Activated CD8-positive, alpha-beta memory T cell treated with anti-CD3 and anti-CD28 coated beads for 24 hours (primary cell): ENCODE data around the gene WSB1.
"Not testable (repeated sequence)": the region's sequence is repeated elsewhere in the genome, so short reads cannot be mapped to it uniquely, and the experiment has no call there.

Experiments used
- DNase-seq: peaks from one replicate; pipeline ENCODE4 v3.0.0-alpha.2; 2020

Gene WSB1, protein sequence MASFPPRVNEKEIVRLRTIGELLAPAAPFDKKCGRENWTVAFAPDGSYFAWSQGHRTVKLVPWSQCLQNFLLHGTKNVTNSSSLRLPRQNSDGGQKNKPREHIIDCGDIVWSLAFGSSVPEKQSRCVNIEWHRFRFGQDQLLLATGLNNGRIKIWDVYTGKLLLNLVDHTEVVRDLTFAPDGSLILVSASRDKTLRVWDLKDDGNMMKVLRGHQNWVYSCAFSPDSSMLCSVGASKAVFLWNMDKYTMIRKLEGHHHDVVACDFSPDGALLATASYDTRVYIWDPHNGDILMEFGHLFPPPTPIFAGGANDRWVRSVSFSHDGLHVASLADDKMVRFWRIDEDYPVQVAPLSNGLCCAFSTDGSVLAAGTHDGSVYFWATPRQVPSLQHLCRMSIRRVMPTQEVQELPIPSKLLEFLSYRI

DNA sequence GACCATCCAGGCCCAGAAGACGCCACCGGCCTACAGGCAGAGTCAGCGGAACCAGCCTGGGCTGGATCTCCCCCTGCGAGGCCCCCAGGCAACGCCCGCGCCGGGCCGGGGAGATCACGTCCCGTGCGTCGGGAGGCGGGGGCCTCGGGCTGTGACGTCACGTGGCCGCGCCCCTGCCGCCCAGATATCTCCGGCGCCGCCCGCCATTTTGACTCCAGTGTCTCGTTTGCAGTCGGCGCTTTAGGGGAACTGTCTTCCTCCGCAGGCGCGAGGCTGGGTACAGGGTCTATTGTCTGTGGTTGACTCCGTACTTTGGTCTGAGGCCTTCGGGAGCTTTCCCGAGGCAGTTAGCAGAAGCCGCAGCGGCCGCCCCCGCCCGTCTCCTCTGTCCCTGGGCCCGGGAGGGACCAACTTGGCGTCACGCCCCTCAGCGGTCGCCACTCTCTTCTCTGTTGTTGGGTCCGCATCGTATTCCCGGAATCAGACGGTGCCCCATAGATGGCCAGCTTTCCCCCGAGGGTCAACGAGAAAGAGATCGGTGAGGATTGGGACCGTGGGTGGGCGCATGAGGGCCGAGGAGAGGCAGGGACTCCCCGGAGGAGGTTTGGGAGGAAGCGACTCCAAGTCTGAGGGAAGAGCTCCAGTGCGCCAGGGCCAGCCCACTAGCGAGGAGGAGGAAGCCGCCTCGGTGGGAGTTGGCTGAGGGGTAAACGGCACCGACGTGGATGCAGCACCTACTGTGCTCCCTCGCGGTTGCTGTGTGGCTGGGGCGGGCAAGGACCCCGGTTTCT lies at the start of gene WSB1:
WSB1 (plus strand) TSS at position 217 of the 791 bp plus-strand sequence; CDS start at position 499, 282 bp downstream.
- DNase-seq = peak; percentile 97

DNA sequence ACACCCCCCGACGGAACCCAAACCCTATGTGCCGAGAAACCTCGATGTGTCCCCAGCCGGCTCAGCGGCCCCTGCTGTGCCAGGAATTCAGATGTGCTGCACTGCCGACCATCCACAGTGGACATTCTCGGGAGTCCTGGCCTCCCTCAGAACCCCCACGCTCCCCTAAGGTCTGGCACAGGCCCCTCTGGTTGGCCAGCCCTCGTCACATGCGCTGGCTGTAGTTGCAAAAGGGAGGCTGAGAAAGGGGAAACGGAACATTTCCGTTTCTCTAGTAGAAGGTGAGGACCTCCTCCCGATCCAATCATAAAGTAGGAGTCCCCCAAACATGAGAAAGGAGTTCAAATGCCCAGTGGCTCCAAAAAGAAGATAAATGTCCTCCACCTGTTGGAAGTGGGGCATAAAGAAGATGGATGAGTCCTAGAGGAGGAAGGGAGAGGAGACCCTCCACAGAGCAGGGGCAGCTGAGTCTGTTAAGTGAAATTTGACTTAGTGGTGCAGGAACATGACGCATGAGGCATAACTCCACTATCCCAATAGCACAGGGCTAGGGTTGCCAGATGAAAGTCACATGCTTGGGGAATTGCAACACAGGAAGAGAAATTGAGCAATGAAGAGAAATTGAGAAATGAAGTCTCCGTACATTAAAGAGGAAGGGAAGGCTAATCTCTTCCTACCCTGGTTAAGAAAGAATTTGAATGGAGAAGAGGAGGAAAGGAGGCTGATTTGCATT lies 49.3 kb upstream of the WSB1 start:
- DNase-seq = no peak

DNA sequence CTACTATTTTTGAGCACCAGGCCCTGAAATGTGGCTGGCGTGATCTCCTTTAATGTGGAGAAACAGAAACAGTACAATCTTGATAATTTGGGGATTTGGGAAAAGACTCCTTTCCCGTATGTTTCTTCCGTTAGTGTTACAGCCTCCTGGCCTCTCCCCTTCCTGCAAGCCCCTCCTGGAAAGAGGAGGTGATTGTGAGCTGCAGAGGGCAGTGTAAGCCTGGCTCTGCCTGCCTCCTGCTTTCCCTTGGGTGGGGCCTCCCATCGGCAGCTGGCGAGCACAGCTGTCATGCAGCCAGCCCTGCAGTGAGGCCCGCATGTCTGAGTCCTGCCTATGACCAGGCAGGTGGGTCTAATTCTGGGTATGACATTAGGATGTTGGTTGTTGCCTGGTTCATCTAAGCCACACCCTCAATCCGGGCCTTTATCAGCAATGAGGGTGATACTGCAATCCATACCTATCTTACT lies 48.7 kb upstream of the WSB1 start:
- no peak for DNase-seq

DNA sequence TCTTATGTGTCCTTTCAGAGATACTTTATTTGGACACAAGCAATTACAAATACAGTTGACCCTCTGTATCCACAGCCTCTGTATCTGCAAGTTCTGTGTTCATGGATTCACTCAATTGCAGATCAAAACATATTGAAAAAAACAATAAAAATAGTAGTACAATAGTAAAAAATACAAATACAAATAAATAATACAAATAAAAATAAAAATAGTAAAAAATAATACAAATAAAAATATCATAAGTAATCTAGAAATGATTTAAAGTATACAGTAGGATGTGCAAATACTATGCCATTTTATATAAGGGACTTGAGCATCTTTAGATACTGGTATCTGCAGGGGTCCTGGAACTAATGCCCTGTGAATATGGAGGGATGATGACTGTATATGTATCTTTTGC lies 47.4 kb upstream of the WSB1 start:
- no peak for DNase-seq

DNA sequence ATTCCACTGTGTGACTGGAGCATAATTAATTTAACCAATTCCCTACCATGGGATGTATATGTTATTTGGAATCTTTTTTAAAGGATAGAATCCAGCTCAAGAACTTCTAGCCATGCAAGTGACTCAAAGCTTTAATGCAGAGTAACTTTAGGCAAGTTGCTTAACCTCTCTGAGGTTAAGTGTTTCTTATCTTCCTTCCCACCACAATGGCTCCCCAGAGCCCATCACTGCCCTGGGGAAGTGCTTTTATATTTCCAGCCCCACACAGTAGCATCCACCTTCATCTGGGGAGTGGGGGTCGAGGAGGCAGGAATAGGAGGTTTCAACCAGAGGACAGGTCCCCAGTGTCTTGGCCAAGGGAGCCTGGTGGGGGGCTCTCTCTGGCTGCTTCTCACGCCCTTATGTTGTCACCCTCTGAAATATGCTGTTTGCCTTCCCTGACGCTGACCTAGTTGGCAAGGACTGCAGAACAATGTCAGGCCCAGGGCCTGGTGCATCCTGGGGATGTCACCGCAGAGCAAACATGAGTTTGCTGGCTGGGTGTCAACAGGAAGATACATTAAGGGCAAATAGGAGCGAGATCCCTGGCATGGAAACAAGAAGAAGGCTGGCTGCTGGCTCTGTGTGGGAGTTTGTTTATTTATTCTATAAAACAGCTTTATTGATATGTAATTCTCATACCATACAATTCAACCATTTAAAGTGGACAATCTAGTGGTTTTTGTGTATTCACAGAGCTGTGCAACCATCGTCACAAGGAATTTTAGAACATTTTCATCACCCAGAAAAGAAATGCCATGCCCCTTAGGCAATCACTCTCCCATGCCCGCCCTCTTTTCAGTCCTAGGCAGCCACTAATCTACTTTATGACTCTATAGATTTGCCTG lies 46.6 kb upstream of the WSB1 start:
- no peak for DNase-seq

DNA sequence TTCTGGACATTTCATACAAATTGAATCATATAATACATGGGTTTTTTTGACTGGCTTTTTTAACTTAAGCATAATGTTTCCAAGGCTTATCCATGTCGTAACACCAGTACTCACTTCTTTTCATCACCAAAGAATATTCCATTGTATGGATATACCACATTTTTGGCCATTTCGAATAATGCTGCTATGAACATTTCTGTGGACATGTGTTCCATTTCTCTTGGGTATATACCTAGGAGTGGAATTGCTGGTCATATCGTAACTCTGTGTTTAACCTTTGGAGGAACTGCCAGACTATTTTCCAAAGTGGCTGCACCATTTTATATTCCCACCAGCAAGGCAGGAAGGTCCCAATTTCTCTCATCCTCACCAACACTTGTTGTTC lies 46.0 kb upstream of the WSB1 start:
- no peak for DNase-seq

DNA sequence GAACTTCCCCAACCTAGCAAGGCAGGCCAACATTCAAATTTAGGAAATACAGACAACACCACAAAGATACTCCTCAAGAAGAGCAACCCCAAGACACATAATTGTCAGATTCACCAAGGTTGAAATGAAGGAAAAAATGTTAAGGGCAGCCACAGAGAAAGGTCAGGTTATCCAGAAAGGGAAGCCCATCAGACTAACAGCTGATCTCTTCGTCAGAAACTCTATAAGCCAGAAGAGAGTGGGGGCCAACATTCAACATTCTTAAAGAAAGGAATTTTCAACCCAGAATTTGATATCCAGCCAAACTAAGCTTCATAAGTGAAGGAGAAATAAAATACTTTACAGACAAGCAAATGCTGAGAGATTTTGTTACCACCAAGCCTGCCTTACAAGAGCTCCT lies 43.1 kb upstream of the WSB1 start:
- DNase-seq = not testable (repeated sequence)

DNA sequence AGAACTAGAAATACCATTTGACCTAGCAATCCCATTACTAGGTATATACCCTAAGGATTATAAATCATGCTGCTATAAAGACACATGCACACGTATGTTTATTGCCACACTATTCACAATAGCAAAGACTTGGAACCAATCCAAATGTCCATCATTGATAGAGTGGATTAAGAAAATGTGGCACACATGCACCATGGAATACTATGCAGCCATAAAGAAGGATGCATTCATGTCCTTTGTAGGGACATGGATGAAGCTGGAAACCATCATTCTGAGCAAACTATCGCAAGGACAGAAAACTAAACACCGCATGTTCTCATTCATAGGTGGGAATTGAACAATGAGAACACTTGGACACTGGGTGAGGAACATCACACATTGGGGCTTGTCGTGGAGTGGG lies 39.1 kb upstream of the WSB1 start:
- not testable (repeated sequence) for DNase-seq

DNA sequence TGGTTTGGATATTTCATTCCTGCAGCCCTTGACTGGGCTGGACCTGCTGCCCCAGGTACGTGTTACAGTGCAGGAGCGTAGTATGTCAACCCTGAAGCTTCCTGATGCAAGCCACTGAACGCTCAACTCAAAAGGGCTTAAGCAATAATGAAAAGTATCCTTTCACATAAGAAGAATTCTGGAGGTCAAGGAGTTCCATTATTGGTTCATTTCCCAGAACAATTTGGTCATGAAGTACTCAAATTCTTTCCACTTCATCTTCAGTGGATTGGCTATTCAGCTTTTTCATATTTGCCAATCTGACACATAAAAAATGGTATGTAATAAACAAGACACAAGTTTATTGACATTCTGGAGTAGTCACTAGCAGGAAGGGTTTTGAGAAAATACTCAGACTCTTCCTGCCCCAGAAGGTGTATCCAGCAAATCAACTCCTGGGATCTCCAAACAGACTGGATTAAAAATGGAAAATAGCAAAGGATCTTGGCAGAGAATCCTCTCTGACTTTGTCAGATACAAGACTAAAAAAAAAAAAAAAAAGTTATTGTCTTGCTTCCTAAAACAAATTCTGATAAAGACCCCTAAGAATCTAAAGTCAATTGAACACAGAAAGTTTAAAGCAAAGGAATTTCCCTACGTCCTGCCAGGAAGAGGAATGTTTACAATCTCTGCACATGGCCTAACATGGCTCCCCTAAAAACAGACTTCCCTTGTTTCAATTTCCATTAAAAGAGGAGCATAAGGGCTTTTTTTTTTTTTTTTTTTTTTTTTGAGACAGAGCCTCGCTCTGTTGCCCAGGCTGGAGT lies 37.5 kb upstream of the WSB1 start:
- no peak for DNase-seq

DNA sequence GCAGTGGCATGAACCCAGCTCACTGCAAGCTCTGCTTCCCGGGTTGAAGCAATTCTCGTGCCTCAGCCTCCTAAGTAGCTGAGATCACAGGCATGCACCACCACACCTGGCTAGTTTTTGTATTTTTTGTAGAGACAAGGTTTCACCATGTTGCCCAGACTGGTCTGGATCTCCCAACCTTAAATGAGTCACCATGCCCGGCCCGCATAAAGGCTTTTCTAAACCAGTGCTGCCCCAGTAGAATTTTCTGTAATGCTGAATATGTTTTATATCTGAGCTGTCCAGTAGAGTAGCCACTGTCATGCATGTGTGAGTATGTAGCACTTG lies 36.9 kb upstream of the WSB1 start:
- no peak for DNase-seq

DNA sequence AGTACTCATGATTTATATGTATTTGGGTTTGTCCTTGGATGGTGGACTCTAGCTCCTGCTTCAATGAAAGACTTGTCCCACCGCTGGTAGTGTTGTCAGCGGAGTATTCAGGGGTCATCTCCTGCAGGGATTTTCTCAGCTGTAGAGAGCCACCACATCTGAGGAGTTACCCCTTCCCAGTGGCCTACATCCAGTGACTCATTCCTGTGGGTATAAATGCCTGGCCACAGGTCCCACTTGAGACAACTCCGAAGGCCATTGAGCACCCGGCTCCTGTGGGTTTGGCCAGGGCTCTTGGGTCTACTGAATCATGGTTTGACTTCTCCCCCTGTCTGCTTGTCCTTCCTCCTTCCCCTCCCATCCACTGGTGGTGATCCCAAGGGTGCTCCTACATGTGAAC lies 34.6 kb upstream of the WSB1 start:
- DNase-seq = no peak

DNA sequence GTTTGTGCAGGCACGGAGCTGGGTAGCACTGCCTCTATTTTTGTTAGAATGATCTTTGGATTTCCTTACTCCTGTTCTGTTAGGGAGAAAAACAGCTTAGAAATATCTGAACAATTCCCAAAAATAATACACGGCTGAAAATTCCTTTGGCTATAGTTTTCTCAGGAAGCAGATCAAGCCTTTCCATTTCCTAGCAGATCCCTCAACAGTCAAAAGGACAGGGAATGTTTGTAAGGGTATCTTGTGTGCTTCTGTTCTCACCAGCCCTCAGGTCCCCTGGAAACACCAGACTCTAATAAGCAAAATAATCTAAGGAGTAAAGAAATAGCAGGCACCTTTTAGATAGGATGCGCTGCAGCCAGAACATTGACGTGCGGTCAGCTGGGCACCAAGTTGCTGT lies 30.5 kb upstream of the WSB1 start:
- DNase-seq = no peak

DNA sequence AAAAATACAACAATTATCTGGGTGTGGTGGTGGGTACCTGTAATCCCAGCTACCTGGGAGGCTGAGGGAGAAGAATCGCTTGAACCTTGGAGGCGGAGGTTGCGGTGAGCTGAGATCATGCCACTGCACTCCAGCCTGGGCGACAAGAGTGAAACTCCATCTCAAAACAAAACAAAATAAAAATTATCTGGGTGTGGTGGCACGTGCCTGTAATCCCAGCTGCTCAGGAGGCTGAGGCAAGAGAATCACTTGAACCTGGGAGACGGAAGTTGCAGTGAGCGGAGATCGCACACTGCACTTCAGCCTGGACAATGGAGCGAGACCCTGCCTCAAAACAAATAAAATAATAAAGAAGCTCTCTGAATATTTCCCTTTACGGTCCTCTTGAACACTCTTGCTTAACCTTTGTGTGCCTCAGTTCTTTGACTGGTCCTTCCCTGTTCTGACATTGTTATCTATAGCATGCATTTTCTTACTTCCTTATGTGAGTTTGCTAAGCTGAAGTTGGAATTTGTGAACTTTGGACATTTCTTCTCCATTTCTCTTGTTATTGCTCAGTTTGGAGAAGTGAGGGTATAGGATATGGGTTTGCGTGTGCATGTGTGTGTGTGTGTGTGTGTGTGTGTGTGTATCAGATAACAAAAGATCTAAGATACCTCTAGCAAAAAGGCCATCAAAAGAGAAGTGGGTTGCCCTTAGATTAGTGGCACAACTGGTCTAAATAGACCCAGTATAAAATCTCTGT lies 29.7 kb upstream of the WSB1 start:
- no peak for DNase-seq

DNA sequence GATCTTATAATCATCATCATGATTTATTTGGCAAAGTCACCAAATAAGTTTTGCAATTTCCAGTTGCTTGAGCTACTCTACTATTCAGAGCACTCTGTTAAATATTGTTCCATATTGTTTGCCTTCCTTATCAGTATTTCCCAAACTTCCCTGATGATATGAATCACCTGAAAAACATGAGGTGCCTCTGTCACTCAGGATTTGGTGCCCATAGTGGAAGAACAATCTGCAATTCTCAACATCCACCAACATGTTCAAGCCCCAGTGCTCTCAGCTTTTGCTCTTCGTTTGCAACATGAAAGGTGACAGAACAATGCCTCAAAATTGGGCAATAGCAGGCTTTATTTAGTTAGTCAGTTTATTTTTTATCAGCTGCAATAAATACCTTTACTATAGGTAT lies 28.6 kb upstream of the WSB1 start:
- DNase-seq = no peak

DNA sequence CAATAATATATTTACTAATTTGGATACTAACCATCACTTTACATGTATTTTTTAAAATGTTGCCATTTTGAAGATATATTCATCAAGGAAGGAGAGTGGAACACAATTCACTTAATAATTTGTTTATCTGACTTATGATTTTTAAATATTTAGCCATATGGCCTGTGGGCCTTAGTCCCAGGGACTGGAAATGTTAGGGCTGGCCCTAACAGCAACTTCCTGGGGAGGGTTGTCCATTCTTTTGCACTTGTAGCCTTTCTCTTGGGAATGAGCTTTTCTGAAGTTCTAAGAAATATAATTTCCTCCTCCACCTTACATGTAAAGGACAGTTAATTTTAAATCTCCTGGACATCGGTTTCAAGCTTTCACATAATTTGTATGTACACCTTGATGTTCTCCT lies 27.7 kb upstream of the WSB1 start:
- DNase-seq = no peak

DNA sequence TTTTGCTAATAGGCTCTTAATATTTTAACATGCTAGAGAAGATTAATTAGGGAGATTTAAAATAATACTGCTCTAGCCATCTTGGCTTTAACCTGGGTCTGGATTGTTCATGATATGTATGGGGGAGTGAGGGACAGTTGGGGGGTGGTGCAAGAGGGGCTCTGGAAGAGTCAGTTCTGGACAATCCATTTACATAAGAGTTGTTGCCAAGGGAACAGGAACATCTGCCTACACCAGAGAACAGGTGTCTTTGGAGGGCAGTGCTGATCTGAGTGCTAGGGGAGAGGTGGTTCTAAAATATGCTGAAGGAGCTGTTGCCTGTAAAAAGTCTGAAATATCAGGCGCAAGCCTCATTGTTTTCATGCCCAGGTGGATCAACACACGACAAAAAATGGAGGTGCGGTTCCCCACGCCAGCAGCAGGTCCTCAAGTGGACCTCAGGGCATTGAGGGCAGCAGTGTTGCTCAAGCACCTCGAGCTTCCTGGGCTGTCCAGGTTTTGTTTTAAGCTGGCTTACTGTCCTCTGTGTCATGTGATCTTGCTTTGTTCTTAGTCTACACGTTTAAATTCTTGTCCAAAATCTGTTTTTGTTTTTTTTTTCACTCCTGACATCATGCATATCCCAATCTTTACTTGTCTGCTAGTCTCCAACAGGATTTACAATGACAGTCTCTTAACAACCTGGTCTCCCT lies 25.4 kb upstream of the WSB1 start:
- DNase-seq = no peak

DNA sequence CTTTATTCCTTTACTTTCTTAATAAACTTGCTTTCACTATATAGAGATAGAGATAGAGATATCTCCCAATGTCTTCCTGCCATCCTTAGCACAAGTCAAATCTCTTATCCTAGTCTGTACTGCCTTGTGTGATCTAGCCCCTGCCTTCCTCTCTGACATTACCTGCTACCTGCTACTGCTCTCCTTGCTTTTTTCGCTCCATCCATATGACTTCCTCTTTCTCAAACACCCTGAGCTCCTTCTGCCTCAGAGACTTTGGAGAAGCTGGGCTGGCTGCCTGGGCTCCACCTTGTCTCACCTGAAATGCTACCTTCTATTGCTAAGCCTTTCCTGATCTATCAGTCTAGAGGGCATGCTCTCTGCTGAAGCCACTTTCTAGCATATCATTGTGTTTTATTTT lies 24.7 kb upstream of the WSB1 start:
- DNase-seq = no peak

DNA sequence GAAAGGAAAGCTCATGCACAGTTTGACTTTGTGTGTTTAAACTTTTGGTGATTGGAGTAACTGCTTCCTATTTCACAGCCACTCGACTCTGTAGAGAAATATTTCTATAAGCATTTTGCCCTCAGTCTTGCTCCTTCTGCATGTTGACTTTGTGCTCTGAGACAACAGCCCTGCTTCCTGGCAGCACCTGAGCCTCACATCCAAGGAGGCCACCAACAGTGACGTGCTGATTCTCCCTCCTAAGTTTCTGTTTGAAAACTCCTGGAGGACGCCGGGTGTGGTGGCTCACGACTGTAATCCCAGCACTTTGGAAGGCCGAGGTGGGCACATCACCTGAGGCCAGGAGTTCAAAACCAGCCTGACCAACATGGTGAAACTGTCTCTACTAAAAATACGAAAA lies 23.9 kb upstream of the WSB1 start:
- no peak for DNase-seq

DNA sequence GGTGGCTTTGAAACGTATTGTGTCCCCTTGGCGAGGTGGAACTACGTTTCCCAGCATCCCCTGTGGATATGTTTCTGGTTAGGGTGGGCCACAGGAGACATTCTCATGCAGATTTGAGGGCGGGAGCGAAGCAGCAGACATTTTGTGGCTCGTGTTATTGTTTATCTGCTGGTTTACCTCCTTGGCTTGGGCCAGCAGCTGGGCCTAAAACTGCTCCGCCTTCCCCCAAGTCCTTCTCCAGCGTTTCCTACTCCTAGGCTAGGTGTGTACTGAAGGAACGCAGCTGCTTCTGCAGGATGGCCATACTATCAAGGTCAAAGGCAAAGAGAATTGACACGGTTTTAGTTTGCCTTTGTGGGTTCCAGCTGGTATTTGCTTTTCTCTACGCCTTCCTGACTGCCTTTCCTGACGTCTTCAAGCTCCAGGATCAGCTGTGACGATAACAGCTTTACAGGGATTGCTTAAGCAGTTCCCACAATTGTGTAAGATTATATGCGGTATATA lies 17.2 kb upstream of the WSB1 start:
- no peak for DNase-seq

DNA sequence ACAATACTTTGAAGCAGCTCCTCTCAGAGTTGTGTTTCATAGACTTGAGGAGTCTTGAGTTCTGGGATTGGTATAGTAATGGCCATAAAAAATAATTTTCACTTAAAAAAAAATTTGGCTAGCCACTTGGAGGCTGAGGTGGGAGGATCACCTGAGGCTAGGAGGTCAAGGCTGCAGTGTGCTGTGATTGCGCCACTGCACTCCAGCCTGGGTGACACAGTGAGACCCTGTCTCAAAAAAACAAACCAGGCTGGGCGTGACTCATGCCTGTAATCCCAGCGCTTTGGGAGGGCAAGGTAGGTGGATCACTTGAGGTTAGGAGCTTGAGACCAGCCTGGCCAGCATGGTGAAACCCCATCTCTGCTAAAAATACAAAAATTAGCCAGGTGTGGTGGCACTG lies 14.8 kb upstream of the WSB1 start:
- not testable (repeated sequence) for DNase-seq
